Thoracic aorta (tissue), 2 donors: ENCODE results near the gene ZNF785. TPM values are rescaled to one million over a fixed set of nuclear protein-coding genes. Genes with fewer than 3 reads are reported as not detected.

Experiments used
- ATAC-seq: fragments of 150-250 bp; one replicate; pipeline ENCODE4 v1.8.0; 2017; ENCODE audit warnings: low read depth; ENCODE audit not compliant: insufficient number of reproducible peaks, low FRiP score
- DNase-seq: peaks from one replicate; pipeline ENCODE4 v3.0.0-alpha.2; 2020; ENCODE audit warnings: low spot score
- H3K27ac ChIP-seq, 2 donors: fragments of 200-600 bp; sonication (generic); 1 replicate in 1 of 2; 2 replicates in 1 of 2; pipeline ENCODE4 v1.5.1; 2016; ENCODE audit warnings: mild to moderate bottlenecking in 2 of 2, moderate library complexity in 2 of 2
- H3K27me3 ChIP-seq: fragments of 200-600 bp; sonication (generic); replicated peaks from 2 replicates; pipeline ENCODE4 v1.6.0; 2016; ENCODE audit warnings: mild to moderate bottlenecking; ENCODE audit not compliant: insufficient read depth
- H3K36me3 ChIP-seq: fragments of 200-600 bp; sonication (generic); one replicate; pipeline ENCODE4 v1.5.1; 2016
- H3K4me1 ChIP-seq, 2 donors: fragments of 200-600 bp; sonication (generic); 1 replicate in 1 of 2; 2 replicates in 1 of 2; pipeline versions ENCODE4 v1.5.1 to v1.6.0; 2016; ENCODE audit warnings: low read depth in 2 of 2, mild to moderate bottlenecking in 1 of 2; ENCODE audit not compliant: control insufficient read depth in 1 of 2
- H3K4me3 ChIP-seq: fragments of 200-600 bp; sonication (generic); 2 replicates; pipeline ENCODE4 v1.5.1; 2016; ENCODE audit warnings: mild to moderate bottlenecking
- H3K9me3 ChIP-seq: fragments of 200-600 bp; sonication (generic); 2 replicates; pipeline ENCODE4 v1.5.1; 2016
- CTCF ChIP-seq: fragments of 200-600 bp; sonication (generic); IDR thresholded peaks from one replicate; pipeline ENCODE4 v1.5.1; 2019; ENCODE audit warnings: antibody characterized with exemption
- total RNA-seq, 2 donors: library from RNA; depleted of rRNA; stranded (reverse); fragments of >200 nt; gene quantifications; one replicate each; pipeline versions ENCODE4 v1.1.0 to v1.2.3, GENCODE V29; 2016

Gene ZNF785
- total RNA-seq, 2 donors from 2014 or later: 10.9 to 15.6 TPM

GRCh38 chr16:30619202-30619601 lies 33.7 kb upstream of the ZNF785 start:
- Histone ChIP-seq H3K27ac (no peak overlapping the region), H3K9me3 (no peaks in the 10 kb centered on the region), H3K4me1 (no peaks in the 10 kb centered on the region)

GRCh38 chr16:30615358-30616091 lies 30.0 kb upstream of the ZNF785 start:
- ATAC-seq (no peak), DNase-seq (no peak)
- no peaks in the 10 kb centered on the region for H3K4me1 ChIP-seq
- no peak overlapping the region for H3K27ac ChIP-seq
- no peaks in the 10 kb centered on the region for H3K36me3 ChIP-seq
- no peak overlapping the region for H3K4me3 ChIP-seq
- no peaks in the 10 kb centered on the region for H3K27me3 ChIP-seq
- H3K9me3 ChIP-seq: no peaks in the 10 kb centered on the region
- peak; percentile 25 for TF ChIP-seq CTCF

More at GRCh38 chr16:30619202-30619601, 33.7 kb upstream of the ZNF785 start:
- H3K4me3 ChIP-seq: no peak overlapping the region
- no peak for DNase-seq
- no peak for TF ChIP-seq CTCF
- H3K27me3 ChIP-seq: no peaks in the 10 kb centered on the region
- no peaks in the 10 kb centered on the region for H3K36me3 ChIP-seq
- ATAC-seq: no peak

GRCh38 chr16:30609926-30610839 lies 24.7 kb upstream of the ZNF785 start, which contains the start of gene ZNF689:
TSS of gene ZNF689 (minus strand) at chr16:30610389. CDS start at chr16:30610041, 348 bp downstream.
- no peak for TF ChIP-seq CTCF
- H3K9me3 ChIP-seq: no peaks in the 10 kb centered on the region
- peak within 1 kb of the TSS; percentile 91 for H3K4me3 ChIP-seq
- H3K27ac ChIP-seq: peak within 1 kb of the TSS; percentile 96 to 97
- H3K27me3 ChIP-seq: no peaks in the 10 kb centered on the region
- peak; percentile 96 for ATAC-seq
- H3K36me3 ChIP-seq: peaks cover 13% of the 10 kb centered on the region
- peak; percentile 72 for DNase-seq
- H3K4me1 ChIP-seq: peaks cover 7 to 13% of the 10 kb centered on the region in 2 donors

- no peak for DNase-seq
- Histone ChIP-seq H3K27ac (peak overlapping the region; percentile 96 to 97), H3K4me1 (peaks cover 7 to 13% of the 10 kb centered on the region in 2 donors), H3K9me3 (no peaks in the 10 kb centered on the region), H3K4me3 (peak overlapping the region; percentile 91), H3K27me3 (no peaks in the 10 kb centered on the region), H3K36me3 (peaks cover 22% of the 10 kb centered on the region)
- TF ChIP-seq CTCF: no peak
- ATAC-seq: peak; percentile 8
These were observed 23.8 kb upstream of the ZNF785 start for GRCh38 chr16:30609002-30609925.
